GM19452 (cell line): Measurements from ENCODE around the gene TAF4.
"Not testable (repeated sequence)": the region's sequence is repeated elsewhere in the genome, so short reads cannot be mapped to it uniquely, and the experiment has no call there.

Source experiments
- ATAC-seq: cut with Tn5 transposase; IDR thresholded peaks from one replicate; pipeline ENCODE4 v1.9.1; 2021; ENCODE audit not compliant: unreplicated experiment

TAF4 gene

DNA sequence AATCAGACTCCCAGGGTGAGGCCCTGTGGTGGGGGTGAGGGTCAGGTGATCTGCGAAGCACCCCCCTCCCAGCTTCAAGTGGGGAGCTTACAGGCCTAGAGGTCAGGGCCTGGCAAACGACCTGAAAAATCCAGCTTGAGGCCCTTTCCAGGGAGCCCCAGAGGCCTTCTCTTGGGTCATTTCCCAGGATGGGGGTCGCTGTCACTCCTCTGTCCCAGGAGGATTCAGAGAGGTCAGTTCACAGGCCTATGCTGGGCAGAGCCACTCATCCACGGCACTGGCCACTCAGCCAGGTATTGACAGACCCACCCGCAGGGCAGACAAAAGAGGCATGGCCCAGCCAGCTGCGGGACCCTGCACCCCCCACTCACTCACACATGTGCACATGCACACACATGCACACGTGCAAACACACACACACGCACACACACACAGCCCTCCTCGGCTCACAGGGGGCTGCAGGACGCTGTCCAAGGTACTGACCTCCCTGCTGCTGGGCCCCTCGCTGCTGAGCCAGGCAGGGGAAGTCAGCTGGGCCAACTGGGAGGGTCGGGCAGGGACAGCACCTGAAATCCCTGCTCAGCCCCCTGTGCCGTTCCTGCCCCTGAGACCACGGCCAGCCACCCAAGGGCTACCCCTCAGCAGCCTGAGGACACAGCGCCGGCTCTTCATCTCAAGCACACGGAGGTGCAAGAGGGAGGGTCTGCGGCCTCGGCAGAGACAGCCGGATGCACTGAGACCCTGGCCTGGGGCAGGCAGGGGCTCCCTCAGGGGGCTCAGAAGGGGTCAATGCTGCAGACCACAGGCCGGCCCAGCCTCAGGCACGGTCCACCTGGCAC is 113.8 kb downstream of the TAF4 start:
- no peak for ATAC-seq

DNA sequence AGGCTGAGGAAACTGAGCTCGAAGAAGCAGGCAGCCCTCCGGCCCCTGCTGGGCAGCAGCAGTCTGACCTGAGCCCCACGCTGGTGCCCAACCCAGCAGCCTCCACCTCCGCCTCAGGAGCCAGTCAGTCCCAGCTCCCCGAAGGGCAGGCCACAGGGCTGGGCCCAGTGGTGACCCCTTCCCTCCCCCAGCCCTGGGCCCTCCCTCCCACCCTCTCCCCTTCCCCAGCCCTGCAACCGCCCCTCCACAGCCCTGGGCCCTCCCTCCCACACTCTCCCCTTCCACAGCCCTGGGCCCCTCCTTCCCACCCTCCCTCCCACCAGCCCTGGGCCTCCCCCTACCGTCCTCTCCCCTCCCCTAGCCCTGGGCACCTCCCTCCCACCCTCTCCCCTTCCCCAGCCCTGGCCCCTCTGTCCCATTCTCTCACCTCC is 115.0 kb downstream of the TAF4 start:
- ATAC-seq, result no peak

DNA sequence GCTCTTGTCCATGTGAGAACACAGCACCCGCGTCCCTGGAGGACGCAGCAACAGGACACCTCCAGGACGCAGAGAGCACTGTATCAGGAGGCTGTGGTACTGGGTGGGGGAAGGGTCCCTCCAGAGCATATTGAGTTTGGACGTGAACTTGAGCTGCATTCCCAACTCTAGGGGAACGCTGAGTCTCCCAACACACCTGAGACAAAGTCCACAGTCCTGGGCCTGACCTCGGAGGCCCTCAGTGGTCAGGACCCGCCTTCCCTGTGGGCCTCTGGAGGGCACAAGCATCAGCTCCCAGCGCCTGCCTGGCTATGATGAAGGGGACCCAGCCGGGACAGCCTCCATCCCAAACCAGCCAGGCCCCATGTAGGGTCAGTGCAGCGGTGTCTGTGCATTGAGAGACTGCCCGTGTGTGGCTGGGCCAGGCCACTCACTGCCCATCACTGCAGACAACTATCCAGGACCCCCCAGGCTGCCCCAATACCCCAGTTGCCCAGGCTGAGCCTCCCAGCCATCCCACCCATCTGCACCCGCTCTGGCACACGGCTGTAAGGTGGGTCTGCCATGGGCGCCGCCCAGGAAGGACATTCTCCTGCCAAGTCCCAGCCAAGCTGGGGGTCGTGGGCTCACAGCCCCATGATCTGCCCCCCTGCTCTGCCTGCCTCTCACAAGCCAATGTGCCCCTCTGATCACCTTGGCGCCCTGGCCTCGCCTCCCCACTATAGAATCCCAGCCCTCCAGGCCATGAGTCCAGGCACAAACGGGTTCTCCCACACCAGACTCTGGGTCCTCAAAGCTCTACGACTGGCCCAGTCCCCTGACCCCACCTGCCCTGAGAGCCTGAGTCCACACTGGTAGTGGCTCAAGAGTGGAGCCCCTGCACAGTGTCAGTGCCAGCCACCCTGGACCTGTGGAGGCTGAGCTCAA is 115.7 kb downstream of the TAF4 start:
- no peak for ATAC-seq

DNA sequence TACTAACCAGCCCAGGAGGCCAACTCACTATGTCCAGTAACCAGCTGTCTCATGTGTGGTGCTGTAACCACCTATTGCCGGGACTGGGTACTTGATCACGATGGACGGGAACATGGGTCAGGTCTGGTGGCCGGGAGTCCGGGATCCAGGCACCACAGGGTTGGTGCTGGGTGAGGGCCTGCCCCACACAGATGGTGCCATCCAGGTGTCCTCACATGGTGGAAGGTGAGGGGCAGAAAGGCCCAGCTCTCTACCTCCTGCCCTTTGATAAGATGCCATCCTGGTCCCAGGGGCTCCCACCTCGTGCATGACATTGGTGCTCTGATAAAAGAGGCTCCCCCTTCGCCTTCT is 116.3 kb downstream of the TAF4 start:
- no peak for ATAC-seq

DNA sequence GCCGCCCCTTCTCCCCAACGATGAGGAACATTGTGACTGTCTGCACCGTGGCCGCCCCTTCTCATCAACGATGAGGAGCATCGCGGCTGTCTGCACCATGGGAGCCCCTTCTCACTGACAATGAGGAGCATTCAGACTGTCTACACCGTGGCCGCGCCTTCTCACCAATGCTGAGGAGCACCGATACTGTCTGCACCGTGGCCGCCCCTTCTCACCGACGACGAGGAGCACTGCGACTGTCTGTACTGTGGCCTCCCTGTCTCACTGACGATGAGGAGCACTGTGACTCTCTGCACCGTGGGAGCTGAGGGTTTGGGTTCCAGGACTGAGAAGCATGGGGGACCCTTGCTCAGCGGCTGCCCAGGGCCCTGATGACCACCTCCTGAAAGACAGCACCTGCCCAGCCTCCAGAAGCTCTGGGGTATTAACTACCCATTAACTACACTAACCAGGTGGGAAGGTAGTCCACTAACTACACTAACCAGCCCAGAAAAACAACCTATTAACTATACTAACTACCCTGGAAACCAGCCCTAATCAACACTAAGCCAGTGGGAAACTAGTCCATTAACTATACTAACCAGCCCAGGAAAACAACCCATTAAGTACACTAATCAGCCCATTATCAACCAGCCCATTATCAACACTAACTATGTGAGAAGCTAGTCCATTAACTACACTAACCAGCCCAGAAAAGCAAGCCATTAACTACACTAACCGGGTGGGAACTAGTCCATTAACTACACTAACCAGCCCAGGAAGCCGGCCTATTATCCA is 116.9 kb downstream of the TAF4 start:
- no peak for ATAC-seq

DNA sequence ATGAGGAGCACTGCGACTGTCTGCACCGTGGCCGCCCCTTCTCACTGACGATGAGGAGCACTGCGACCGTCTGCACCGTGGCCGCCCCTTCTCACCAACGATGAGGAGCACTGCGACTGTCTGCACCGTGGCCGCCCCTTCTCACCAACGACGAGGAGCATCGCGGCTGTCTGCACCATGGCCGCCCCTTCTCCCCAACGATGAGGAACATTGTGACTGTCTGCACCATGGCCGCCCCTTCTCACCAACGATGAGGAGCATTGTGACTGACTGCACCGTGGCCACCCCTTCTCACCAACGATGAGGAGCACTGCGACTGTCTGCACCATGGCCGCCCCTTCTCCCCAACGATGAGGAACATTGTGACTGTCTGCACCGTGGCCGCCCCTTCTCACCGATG is 117.6 kb downstream of the TAF4 start:
- not testable (repeated sequence) for ATAC-seq

DNA sequence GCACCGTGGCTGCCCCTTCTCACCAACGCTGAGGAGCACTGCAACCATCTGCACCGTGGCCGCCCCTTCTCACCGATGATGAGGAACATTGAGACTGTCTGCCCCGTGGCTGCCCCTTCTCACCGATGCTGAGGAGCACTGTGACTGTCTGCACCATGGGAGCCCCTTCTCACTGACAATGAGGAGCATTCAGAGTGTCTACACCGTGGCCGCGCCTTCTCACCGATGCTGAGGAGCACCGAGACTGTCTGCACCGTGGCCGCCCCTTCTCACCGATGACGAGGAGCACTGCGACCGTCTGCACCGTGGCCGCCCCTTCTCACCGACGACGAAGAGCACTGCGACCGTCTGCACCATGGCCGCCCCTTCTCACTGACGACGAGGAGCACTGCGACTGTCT is 120.2 kb downstream of the TAF4 start:
- ATAC-seq, result not testable (repeated sequence)

DNA sequence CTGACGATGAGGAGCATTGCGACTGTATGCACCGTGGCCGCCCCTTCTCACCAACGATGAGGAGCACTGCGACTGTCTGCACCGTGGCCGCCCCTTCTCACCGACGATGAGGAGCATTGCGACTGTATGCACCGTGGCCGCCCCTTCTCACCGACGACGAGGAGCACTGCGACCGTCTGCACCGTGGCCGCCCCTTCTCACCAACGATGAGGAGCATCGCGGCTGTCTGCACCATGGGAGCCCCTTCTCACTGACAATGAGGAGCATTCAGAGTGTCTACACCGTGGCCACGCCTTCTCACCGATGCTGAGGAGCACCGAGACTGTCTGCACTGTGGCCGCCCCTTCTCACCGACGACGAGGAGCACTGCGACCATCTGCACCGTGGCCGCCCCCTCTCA is 120.7 kb downstream of the TAF4 start:
- not testable (repeated sequence) for ATAC-seq

DNA sequence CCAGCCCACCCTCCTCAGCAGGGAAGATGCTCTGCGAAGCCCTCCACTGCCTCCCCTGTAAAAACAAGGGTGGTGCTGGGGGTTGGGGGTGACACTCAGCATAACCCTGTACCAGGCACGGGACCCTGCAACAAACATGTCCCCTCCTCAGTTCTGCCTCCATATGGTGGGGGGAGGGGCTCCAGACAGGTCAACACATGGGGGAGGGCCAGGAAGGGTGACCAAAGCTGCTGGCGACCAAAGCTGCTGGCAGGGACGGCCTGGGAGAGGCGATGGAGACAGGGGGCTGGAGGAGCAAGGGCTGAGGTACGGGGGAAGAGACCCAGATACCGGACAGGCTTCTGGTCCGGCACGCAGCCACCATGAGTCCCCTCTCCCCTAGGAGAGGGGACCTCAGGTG is 123.2 kb downstream of the TAF4 start:
- ATAC-seq, result no peak

DNA sequence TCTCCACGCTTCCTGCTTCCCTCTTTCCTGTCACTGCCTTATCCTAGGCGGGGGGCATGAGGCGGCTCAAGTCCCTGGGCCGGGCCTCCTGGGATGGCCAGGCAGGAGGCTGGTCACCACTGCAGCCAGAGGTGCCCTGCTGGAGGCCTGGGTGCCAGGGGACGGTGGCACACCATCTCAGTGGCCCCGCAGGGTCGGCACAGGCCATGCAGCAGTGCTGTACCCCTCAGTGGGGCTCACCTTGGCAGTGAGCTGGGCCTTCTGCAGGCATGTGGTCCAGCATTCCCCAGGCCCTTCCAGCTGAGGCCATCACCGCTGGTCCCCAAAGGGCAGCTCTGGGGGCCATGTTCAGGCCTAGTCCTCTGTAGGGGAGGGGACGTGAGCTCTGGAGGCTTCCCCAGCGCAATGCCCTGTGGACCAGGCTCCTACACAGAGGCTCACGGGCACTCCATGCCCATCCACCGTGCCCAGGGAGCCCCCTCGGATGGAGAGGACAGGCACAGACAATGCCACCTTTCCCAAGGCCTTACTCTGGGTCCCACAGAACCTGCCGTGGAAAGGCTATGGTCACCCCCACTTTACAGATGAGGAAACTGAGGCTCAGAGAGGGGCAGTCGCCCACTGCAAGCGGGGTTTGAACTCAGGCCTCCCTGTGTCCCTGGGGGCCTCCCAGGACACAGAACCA is 123.8 kb downstream of the TAF4 start:
- ATAC-seq, result no peak

DNA sequence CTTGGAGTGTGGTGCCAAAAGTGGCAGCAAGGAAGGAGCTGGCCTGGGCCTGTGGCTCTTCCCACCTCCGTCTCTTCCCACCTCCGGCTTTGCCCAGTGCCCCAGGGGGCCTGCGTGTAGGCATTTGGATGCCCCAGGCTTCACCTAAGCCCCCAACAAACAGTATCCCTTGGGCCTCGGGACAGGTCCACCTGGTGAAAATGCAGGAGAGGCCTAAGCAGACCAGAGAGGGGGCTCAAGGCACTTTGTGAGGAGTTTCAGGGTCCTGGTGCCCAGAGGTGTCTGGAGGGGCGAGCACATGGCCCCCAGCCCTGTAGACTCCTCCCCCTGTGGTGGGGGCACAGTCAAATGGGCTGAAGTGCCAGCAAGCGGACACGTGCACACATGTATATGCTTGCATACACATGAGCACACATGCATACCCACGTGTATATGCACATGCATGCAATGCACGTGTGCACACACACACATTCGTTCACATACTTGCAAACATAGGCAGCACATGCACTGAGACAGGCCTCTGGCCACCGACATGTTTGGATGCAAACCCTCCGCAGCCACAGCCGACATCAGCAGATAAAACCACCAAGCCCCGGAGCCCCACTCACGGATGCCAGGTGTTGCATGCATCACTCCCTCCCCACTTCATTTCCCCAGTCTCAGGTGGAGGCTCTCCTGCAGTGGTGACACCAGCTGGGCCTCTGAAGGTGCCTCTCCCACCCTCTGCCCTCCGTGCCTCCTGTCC is 124.5 kb downstream of the TAF4 start:
- no peak for ATAC-seq

DNA sequence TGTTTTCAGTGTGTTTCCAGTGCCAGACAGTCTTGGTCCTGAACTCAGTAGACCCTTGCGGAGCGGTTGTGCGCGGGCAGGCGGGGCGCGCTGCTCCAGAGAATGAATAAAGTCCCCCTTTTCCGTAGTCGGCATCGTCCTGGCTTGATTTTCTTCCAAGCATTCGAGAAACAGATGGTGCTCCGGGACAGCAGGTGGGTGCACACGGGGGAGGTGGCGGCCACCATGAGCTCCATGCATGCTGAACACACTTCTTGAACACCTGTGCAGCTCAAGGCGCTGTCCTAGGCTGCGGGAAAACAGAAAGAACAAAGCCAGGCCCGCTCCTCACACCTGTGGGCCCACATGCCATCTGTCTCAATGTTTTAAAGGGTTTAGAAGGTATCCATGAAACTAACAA is 125.2 kb downstream of the TAF4 start:
- ATAC-seq, result no peak

DNA sequence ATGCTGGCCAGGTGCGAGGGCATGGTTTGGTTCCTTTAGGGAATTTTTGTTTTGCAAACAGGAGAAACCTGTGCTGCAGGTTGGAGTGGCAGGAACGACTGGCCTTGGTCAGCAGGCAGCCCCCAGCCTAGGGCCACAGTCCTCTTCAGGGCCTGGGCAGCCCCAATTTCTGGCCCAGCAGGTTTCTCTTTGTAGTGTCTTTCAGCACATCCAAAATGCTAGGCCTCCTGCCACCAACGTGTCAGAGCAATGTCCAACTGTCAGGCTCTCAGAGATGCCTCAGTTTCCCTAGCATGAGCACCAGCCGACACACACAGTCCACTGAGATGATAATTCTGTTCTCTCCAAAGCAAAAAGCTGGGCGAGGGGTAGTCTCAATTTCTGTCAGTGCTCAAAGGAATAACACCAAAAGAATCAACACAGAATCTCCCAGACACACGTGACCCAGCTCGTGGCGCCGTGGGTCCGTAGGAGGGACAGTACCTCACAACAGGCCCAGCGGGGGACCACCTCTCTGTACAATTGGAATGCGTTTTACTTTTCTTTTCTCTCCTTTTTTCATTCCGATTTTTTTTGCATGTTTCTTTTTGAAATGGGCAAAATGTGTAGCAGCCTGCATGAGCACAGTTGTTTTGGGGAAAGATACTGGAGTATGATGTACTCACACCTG is 125.9 kb downstream of the TAF4 start:
- ATAC-seq, result no peak

DNA sequence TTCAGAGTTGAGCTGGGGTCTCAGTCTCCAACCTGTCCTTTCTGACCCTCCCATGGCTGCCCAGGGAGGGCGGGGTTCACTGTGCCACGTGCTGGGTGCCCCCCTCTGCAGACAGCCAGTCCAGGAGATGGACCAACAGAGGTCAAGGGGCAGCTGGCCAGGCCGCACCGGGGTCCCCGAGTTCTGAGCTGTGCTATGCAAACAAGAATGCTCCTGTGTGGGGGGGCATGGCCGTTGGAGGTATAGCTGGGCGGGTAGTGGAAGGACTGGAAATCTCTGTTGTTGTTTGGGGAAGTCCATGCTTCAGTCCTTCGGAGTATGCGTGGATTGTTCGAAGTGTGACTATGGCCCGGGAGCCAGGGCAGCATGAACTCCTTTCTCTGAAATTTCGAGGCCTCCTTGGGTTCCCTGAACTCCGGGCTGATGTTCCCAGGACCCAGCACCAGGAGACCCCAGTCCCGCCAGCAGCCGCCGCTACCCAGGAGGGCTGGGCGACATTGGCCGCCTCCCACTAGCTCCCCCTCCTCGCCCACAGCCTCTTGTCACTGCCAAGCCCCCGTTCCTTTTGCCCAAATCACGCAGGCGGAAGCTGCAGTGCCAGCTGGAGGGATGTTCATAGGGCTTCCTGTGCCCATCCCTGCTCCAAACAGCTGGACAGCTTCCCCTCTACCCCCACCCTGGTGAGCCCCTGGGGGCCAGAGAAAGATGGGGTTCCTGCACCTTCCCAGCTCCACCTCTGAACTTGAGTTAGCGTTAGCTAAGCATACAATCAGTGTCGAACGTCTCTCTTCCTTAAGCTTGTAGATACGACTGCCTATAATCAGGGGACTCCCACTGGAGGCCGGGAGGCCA is 126.6 kb downstream of the TAF4 start:
- no peak for ATAC-seq

DNA sequence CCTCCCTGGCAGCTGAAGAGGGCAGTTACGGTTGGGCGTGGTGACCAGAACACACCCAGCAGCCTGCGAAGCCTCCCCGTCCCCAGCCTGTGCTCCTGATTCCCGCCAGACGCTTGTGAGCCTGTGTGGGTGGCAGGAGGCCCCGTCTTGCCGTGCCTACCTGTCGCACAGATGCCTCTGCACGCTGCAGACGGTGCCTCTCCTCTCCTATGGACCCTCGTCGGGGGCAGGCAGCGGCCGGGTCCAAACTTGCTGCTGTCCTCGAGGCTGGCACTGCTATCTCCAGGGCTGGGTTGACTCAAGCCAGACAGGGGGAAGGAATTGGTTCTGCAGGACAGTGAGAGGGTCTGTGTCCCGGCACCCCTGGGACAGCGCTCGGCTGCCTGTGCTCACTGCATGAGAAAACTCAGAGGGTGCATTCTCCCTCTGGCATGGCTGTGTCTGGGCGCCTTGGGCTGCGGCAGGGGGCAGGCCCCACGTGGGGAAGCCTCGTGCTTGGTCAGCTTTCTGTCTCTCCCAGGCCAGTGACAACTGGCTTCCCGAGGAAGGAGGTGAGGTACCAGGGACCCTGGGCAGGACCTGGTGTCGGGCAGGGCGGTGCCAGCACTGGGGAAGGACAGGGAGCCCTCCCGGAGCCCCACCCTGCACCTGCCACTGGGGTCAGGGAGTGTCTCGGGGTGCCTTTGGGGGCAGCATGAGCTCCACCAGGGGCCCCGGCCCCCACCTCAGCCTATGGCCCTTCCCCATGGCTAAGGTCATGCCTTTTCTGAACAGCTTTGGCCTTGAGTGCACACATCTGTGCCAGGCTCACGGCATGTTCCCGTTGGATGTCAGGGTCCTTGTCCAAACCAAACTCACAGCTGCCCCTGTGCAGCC is 127.5 kb downstream of the TAF4 start:
- no peak for ATAC-seq

DNA sequence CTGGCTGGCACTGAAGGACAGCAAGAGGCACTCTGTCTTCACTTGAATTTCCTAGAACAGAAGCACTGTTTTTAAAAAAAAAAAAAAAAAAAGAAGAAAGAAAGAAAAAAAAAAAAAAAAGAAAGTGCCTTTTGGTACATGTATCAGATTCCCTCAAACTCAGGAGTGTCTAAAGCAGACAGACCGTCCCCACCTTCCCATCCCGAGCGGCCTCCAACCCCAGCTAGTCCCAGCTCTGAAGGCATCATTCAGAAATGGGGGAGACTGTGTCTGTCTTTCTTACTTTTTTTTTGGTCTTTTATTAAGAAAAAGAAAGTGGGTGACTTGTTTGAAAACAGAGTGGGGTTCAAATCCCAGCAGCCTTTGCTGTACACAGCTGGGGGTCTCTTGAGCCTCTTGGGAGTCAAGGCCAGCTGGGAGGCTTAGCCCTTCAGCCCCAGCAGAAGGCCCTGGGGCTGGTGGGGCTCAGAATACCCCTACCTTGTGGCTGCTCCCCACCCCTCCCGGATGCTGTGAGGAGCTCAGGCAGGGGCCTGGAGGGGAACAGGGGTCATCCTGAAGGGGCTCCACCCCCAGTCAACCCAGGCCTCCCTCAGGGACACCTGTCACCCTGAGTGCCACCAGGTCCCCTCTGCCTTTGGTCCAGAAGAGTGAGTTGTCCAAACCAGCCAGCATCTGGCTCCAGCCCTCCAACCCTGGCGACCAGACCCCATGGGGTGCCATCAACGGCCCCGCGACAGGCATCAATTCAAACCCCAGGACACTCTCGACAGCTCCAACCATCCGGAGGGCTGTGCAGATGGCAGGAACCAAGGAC is 128.3 kb downstream of the TAF4 start:
- ATAC-seq, result no peak

DNA sequence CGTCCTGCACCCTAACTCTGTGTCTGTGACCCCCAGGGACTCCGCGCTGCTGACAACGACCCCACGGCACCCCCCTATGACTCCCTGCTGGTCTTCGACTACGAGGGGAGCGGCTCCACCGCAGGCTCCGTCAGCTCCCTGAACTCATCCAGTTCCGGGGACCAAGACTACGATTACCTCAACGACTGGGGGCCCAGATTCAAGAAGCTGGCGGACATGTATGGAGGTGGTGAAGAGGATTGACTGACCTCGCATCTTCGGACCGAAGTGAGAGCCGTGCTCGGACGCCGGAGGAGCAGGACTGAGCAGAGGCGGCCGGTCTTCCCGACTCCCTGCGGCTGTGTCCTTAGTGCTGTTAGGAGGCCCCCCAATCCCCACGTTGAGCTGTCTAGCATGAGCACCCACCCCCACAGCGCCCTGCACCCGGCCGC is 129.0 kb downstream of the TAF4 start:
- ATAC-seq, result no peak
